Transverse colon (tissue), 4 donors: ENCODE data around the gene TMEM240.

Source experiments
- CTCF ChIP-seq, 5 experiments: fragments of 200-600 bp in 3 of 5; fragments of 450-650 bp in 2 of 5; sonication (generic) in 3 of 5; IDR thresholded peaks; 1 replicate in 2 of 5; 2 replicates in 3 of 5; pipeline ENCODE4 v1.5.1; 2016 to 2017; ENCODE audit warnings: antibody characterized with exemption in 5 of 5, inconsistent platforms in 3 of 5, mild to moderate bottlenecking in 2 of 5, moderate library complexity in 1 of 5
- EP300 ChIP-seq: sonication (generic); formaldehyde crosslinking; IDR thresholded peaks from one replicate; pipeline ENCODE4 v1.6.1; 2017; ENCODE audit warnings: antibody characterized with exemption, low read depth
- POLR2A ChIP-seq: fragments of 450-650 bp; IDR thresholded peaks from one replicate; pipeline ENCODE4 v1.6.1; 2016; ENCODE audit warnings: antibody characterized with exemption, mild to moderate bottlenecking, moderate library complexity
- POLR2AphosphoS5 ChIP-seq, 3 donors: sonication (generic); formaldehyde crosslinking; IDR thresholded peaks; one replicate each; pipeline ENCODE4 v1.6.1; 2016; ENCODE audit warnings: antibody characterized with exemption in 3 of 3

- TF ChIP-seq POLR2A: no peak
- no peak for TF ChIP-seq CTCF (IDR thresholded peaks at IDR 0.05)
- peak in 1 of 3 donors; percentile 7 for TF ChIP-seq POLR2AphosphoS5 (IDR thresholded peaks at IDR 0.05)
- TF ChIP-seq EP300: no peak
Measured at GRCh38 chr1:1554926-1555915, 14.8 kb upstream of the TMEM240 start.
